Stimulated activated CD8-positive, alpha-beta memory T cell treated with anti-CD3 and anti-CD28 coated beads, Interleukin-12 subunit alpha, Interleukin-12 subunit beta, amount 100 ng/mL, for 24 hours (primary cell): ENCODE data around the gene EPS8.

Experiments used
- DNase-seq: peaks from one replicate; pipeline ENCODE4 v3.0.0-alpha.2; 2020; ENCODE audit errors: extremely low read depth

EPS8 gene

GRCh38 chr12:15602051-15602672, 187.0 kb downstream of the EPS8 start:
- DNase-seq, result no peak

DNA sequence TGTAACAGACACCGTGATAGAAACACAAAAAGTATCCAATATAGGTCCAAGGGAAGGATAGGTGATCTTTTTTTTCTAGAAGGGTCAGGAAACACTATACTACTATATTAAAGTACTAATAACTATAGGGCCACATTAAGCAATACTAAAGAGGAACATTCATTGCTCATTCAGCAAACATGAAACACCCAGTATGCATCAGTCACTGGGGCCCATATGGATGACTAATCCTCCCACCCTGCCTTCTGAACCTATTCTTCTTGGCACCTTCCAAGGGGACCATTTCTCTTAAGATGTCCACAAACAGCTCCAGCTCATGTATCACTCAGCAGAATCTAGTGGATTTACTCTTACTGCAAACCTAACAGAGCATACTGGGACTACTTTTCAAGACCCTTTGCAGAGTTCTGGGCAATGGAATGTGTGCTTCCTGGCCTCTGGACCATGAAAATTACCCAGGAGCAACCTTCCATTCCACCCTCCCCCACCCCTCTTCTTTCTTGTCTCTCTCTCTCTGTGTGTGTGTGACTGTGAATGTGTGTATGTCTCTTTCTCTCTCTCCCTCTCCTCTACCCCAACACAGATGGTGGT, 187.9 kb downstream of the EPS8 start:
- no peak for DNase-seq

- no peak for DNase-seq
Observed at GRCh38 chr12:15600223-15600935, 188.8 kb downstream of the EPS8 start.

- DNase-seq, result no peak
Observed at GRCh38 chr12:15599266-15600037, 189.7 kb downstream of the EPS8 start.

DNA sequence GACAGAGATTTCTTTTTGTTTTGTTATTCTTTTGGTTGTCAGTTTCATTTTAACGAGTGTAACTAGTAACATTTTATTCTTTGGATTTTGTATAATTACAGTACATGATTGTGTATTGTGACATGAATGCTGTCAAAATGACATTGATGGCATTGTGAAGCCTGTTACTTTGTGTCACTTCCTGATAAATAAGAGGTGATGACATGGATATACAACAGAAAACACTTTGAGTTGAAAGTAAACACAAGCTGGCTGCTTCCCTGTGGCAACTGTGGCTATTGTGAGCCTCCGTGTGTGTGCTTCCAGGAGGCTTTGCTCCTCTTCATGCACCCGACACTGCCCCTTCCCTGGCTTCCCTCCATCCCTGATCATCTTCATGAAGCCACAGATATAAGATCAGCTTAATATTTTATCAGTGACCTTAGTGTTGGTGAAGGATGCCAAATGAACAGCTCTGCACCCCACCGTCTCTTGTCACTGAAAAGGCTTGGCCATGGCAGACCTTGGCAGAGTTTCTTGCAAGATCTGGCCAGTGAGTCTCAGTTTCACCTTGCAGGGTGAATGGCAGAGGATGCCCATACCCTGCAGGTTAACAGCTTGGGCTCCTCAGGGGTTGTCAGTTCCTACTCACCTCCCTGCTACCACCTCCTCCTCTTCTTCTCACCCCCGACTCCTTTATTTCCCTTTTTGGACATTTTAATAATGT, 191.9 kb downstream of the EPS8 start:
- DNase-seq, result no peak

DNA sequence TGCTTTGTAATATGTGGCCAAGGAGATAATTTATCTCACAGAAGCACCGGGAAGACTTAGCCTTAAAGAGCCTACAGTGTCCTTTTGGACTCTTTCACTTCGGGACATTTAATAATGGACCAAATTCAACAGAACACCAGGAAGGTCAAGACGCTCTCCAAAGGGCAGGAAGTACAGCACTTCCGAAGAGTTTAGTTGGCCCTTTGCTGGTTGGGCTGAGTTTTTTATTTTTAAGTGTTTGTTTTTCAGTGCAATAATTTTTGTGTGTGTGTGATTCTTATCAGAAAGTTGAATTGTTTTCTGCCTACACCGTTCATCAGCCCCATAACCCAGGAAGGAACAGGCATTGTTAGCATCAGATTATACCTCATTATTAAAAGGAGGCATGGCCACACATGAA, 193.0 kb downstream of the EPS8 start:
- DNase-seq, result no peak

GRCh38 chr12:15592934-15593333, 196.3 kb downstream of the EPS8 start:
- DNase-seq, result no peak

GRCh38 chr12:15591811-15592210, 197.4 kb downstream of the EPS8 start:
- DNase-seq, result no peak

- no peak for DNase-seq
Observed at GRCh38 chr12:15590180-15590826, 198.9 kb downstream of the EPS8 start.

DNA sequence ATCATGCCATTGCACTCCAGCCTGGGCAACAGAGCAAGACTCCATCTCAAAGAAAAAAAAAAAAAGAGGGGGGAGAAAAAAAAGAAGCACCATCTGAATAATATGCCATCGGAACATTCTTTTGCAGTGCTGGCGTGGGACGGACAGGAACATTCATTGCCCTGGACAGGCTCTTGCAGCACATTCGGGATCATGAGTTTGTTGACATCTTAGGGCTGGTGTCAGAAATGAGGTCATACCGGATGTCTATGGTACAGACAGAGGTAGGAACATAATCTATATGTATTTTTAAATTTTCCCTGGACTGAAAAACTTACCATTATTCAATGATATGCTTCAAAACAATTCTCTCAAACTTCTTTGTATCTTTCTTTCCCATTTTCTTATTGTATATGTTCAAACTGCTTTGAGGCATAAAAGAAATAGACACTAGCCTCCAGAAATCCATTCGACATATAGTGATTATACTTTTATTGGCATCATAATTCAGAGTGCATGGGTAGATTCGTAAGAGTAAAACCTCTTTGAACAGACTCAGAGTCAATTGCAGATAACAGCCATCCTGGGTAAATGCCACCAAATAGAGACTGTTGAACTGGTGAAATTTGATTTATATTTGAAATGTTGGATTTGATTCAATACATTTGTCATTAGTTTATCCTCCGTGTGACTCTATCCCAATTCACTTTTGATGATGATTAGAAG, 199.7 kb downstream of the EPS8 start:
- DNase-seq, result no peak

- DNase-seq, result no peak
Observed at GRCh38 chr12:15584366-15585041, 204.7 kb downstream of the EPS8 start.

DNA sequence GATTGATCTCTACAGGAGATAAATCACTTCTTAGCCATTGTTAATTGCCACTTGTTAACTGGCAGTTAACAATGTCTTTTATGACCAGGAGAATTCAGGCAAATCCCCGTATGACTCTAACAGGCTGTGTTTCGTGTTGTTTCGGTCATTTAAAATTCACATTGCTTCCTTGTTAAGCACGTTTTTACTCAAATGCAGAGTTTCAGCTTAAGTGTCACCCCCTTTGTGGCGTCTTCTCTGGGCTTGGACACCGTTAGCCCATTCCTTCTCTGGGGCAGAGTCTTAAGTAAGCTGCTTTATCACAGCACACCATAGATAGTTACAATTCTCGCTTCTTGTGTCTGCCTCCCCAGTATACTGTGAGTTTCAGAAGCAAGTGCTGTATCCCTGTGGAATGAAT, 205.4 kb downstream of the EPS8 start:
- DNase-seq, result no peak

DNA sequence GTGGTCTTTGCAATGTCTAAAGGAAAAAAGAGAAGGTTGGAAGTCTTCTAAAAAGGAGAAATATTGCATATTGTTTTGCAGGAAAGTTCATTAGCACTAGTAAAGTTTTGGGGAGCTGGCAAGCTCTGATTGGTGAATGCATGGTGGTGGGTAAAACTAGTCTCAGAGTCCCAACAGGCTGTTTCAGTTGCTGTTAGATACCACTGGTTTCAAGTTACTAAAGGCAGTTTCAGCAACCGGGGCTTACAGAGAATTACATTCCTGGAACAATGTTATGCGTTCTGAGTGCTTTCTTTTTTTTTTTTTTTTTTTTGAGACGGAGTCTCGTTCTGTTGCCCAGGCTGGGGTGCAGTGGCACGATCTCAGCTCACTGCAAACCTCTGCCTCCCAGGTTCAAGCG, 208.2 kb downstream of the EPS8 start:
- no peak for DNase-seq

- DNase-seq, result no peak
Observed at GRCh38 chr12:15580431-15580830, 208.8 kb downstream of the EPS8 start.

DNA sequence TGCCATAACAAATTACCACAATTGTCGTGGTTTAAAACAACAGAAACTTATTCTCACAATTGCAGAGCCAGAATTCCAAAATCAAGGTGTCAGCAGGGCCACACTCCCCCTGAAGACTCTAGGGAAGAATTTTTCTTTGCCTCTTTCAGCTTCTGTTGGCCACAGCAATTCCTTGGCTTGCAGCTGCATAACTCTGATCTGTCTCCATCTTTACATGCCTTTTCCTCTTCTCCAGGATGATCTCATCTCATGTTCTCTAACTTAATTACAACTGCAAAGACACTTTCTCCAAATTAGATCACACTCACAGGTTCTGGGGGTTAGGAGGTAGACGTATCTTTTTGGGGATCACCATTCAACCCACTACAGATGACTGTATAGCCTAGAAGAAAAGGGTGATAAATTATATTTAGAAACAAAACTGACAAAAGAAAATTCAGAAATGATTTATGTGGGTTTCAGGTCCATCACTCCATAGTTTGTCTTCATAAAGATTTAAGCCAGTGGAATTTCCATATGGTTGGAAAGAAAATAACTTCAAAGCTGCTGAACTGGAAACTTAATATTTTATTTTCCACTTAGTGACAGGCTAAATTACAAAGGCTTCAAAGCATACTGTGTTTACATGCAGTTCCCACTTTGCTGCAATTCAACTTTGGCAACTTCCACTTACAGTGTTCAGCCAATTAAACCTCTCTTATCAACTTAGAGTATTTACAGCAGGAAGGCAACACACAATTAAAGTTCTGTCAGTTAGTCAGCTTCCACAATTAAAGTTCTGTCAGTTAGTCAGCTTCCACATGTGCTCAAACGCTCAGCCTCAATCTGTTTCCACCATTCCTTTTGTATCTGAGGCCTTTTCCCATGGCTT, 213.3 kb downstream of the EPS8 start:
- no peak for DNase-seq

- no peak for DNase-seq
Observed at GRCh38 chr12:15574353-15574752, 214.8 kb downstream of the EPS8 start.
